Cardiac atrium fibroblast (primary cell): ENCODE measurements around the gene CEL. TPM values are rescaled to one million over a fixed set of nuclear protein-coding genes. Genes with fewer than 3 reads are reported as not detected.

Source experiments
- total RNA-seq: library from RNA; depleted of rRNA; stranded (reverse); fragments of >200 nt; gene quantifications from 2 replicates; pipeline ENCODE4 v1.2.3, GENCODE V29; 2015

The CEL gene
- 0.16 and 0.36 TPM in 2 replicates for total RNA-seq

GRCh38 chr9:133061764-133062145 is at the start of gene CEL:
TSS of gene CEL (plus strand) at chr9:133061981. CDS start at chr9:133062003, 22 bp downstream.

DNA sequence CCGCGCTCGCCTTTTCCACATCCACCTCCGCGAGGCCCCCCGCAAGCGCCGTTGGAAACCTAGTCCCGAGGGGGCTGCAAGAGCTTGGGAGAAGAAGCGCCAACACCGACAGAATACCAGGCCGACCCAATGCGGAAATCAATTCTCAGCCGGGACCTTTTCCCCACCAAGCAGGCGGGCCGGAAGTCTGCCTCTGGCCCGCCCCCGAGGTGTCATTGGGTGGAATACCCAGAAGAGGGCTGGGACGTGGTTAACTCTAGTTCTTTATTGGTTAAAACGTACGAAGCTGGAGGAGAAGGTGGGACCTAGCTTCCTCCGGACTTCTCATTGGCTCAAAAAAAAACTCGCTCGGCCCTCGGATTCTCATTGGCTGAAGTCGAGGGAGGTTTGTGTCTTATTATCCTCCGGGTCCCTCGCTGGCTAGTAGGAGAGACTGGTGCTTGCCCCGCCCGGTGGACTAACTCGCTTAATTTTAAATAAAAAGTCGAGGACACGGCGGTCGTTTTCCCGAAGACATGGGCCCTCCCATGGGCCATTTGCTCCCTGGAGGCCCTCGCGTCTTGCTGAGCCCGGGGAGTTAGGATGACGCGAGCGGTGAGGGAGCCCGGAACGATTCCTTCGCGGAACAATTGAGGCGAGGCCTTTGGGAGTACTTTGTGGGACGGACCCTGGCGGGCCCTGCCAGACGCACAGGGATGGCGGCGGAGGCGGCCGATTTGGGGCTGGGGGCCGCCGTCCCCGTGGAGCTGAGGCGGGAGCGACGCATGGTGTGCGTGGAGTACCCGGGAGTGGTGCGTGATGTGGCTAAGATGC is 31.3 kb upstream of the CEL start, which contains the start of gene GTF3C5:
Gene GTF3C5, plus strand, starts transcription at position 681 of the 813 bp plus-strand sequence. Its CDS starts 15 bp downstream, at position 696.

Other genes with a start within 250 kb of the CEL start
- 1.4 TPM in 1 of 2 replicates, not detected in the other for gene AK8, start 183.7 kb upstream of the CEL start, total RNA-seq
- gene SPACA9, start 183.1 kb upstream of the CEL start, total RNA-seq = 1.5 and 3.4 TPM in 2 replicates
- 21.5 and 26.4 TPM in 2 replicates for gene TSC1, start 117.4 kb upstream of the CEL start, total RNA-seq
- gene GFI1B, start 83.3 kb upstream of the CEL start, total RNA-seq = under 0.01 TPM in 1 of 2 replicates, not detected in the other
- gene GTF3C5, start 31.0 kb upstream of the CEL start, total RNA-seq = 29.6 and 31.8 TPM in 2 replicates
- 30.5 and 32.1 TPM in 2 replicates for gene RALGDS, start 59.3 kb downstream of the CEL start, total RNA-seq
- 4.1 and 6.3 TPM in 2 replicates for gene GBGT1, start 101.9 kb downstream of the CEL start, total RNA-seq
- gene OBP2B, start 147.3 kb downstream of the CEL start, total RNA-seq = not detected in 2 replicates
- gene ABO, start 213.2 kb downstream of the CEL start, total RNA-seq = not detected in 2 replicates